Naive thymus-derived CD4-positive, alpha-beta T cell (primary cell): ENCODE results near the gene TEX264. TPM values are rescaled to one million over a fixed set of nuclear protein-coding genes. Genes with fewer than 3 reads are reported as not detected.

Source experiments
- ATAC-seq: fragments of 150-1000 bp; cut with Tn5 transposase; 2 replicates; pipeline ENCODE4 v1.10.0; 2021; ENCODE audit warnings: mild to moderate bottlenecking, moderate library complexity
- CTCF ChIA-PET: fragments of 350-600 bp; sonication (Branson Sonifier 250); formaldehyde crosslinking; loops from one replicate; lab custom pipeline; 2021; ENCODE audit warnings: antibody characterized with exemption; lab: Charles Lee
- POLR2A ChIA-PET: fragments of 350-600 bp; sonication (Branson Sonifier 250); formaldehyde crosslinking; loops from one replicate; lab custom pipeline; 2021; ENCODE audit warnings: antibody characterized with exemption, inconsistent platforms; lab: Charles Lee
- DNase-seq, 9 donors: peaks; one replicate each; pipeline versions ENCODE4 v3.0.0 to v3.0.0-alpha.2; 2020 to 2022; ENCODE audit warnings: mixed read lengths in 1 of 9
- H3K27ac ChIP-seq: one replicate; pipeline ENCODE4 v1.7.0; 2013; ENCODE audit warnings: mild to moderate bottlenecking, low read depth, low read length, moderate library complexity
- H3K27me3 ChIP-seq, 2 donors: one replicate each; pipeline ENCODE4 v1.7.0; 2013; ENCODE audit warnings: low read length in 2 of 2, mild to moderate bottlenecking in 2 of 2, moderate library complexity in 2 of 2; ENCODE audit not compliant: control insufficient read depth in 2 of 2, insufficient read depth in 2 of 2
- H3K36me3 ChIP-seq, 3 experiments: 1 replicate in 2 of 3; 2 replicates in 1 of 3; pipeline ENCODE4 v1.7.0; 2013; ENCODE audit warnings: low read length in 3 of 3, mild to moderate bottlenecking in 3 of 3, moderate library complexity in 1 of 3; ENCODE audit not compliant: insufficient read depth in 3 of 3, control insufficient read depth in 2 of 3
- H3K4me1 ChIP-seq, 2 donors: one replicate each; pipeline ENCODE4 v1.7.0; 2013; ENCODE audit warnings: low read length in 2 of 2, mild to moderate bottlenecking in 2 of 2, moderate library complexity in 1 of 2; ENCODE audit not compliant: control insufficient read depth in 2 of 2, insufficient read depth in 2 of 2
- H3K4me3 ChIP-seq: 2 replicates; pipeline ENCODE4 v1.7.0; 2013; ENCODE audit warnings: mild to moderate bottlenecking, low read length
- H3K9me3 ChIP-seq, 3 experiments: 1 replicate in 2 of 3; 2 replicates in 1 of 3; pipeline ENCODE4 v1.7.0; 2013; ENCODE audit warnings: low read length in 3 of 3; ENCODE audit not compliant: control insufficient read depth in 2 of 3
- H3K27ac Mint-ChIP-seq, 9 donors: one replicate each; pipeline ENCODE4 v1.8.0; 2020 to 2022; ENCODE audit warnings: mixed read lengths in 9 of 9, mild to moderate bottlenecking in 8 of 9, moderate library complexity in 5 of 9, inconsistent platforms in 2 of 9
- H3K27me3 Mint-ChIP-seq, 5 donors: one replicate each; pipeline ENCODE4 v1.8.0; 2021 to 2022; ENCODE audit warnings: mixed read lengths in 5 of 5, mild to moderate bottlenecking in 1 of 5
- H3K36me3 Mint-ChIP-seq, 5 donors: one replicate each; pipeline ENCODE4 v1.8.0; 2020 to 2022; ENCODE audit warnings: mixed read lengths in 5 of 5, mild to moderate bottlenecking in 3 of 5, inconsistent platforms in 1 of 5
- H3K4me1 Mint-ChIP-seq, 7 donors: one replicate each; pipeline ENCODE4 v1.8.0; 2020 to 2022; ENCODE audit warnings: mixed read lengths in 7 of 7, mild to moderate bottlenecking in 3 of 7, inconsistent platforms in 1 of 7
- H3K4me3 Mint-ChIP-seq, 10 donors: one replicate each; pipeline ENCODE4 v1.8.0; 2020 to 2022; ENCODE audit warnings: mild to moderate bottlenecking in 10 of 10, mixed read lengths in 10 of 10, moderate library complexity in 6 of 10, inconsistent platforms in 2 of 10
- H3K9me3 Mint-ChIP-seq, 11 donors: one replicate each; pipeline ENCODE4 v1.8.0; 2020 to 2022; ENCODE audit warnings: mixed read lengths in 11 of 11, mild to moderate bottlenecking in 4 of 11, inconsistent platforms in 1 of 11, moderate library complexity in 1 of 11
- intact Hi-C, 2 donors: fragments of 100-400 bp; cut with micrococcal nuclease; formaldehyde crosslinking; loops; one replicate each; pipeline ENCODE4 v1.15.1; 2023
- polyA plus RNA-seq, 2 donors: library from polyadenylated mRNA; unstranded; fragments of 300-500 nt; fragmentation: Illumina TruSeq; gene quantifications; one replicate each; pipeline ENCODE4 v1.2.3, GENCODE V29; 2021
- total RNA-seq, 6 experiments: library from RNA in 5 of 6; stranded (reverse) in 5 of 6; gene quantifications; 1 replicate in 5 of 6; 2 replicates in 1 of 6; pipeline ENCODE4 v1.2.3 and lab custom pipeline; 2021 to 2026

The TEX264 gene
- total and polyA plus RNA-seq, 7 experiments from 2014 or later: 34.4 to 115 (median 44.2) TPM

DNA sequence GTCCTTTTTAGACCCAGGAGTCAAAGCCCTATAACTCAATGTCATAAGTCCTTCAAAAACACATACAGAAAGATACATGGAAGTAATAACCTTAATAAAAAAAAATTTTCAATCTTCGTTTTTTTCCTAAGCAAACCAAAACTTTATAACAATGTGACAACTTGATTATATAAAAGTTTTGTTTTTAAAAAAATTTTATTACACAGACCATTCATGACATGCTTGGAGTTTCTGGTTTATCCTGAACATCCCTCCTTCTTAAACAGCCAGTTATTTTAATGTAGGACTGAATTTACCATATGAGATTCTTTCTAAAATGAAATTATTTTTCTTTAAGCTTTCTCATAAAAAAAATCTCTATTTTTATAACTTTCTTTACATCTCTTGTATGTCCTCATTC, 77.3 kb downstream of the TEX264 start:
- no peaks in the 10 kb centered on the region for H3K9me3 ChIP-seq
- H3K4me1 Mint-ChIP-seq: peaks cover 5 to 21% (median 13%) of the 10 kb centered on the region in 7 donors
- CTCF ChIA-PET: no interaction called here
- no peaks in the 10 kb centered on the region for H3K27me3 ChIP-seq
- POLR2A ChIA-PET: no interaction called here
- H3K4me3 ChIP-seq: no peak overlapping the region
- H3K4me1 ChIP-seq: no peaks in the 10 kb centered on the region
- H3K9me3 Mint-ChIP-seq: peaks cover 0 to 2% (median 0%) of the 10 kb centered on the region in 11 donors
- no peak overlapping the region for H3K4me3 Mint-ChIP-seq
- H3K27ac ChIP-seq: no peak overlapping the region
- ATAC-seq: no peak
- no peak for DNase-seq
- no peak overlapping the region for H3K27ac Mint-ChIP-seq
- no peaks in the 10 kb centered on the region for H3K36me3 ChIP-seq
- intact Hi-C loops: no loop called here
- H3K36me3 Mint-ChIP-seq: peaks cover 0 to 3% (median 0%) of the 10 kb centered on the region in 5 donors
- H3K27me3 Mint-ChIP-seq: peaks cover 0 to 3% (median 0%) of the 10 kb centered on the region in 5 donors

DNA sequence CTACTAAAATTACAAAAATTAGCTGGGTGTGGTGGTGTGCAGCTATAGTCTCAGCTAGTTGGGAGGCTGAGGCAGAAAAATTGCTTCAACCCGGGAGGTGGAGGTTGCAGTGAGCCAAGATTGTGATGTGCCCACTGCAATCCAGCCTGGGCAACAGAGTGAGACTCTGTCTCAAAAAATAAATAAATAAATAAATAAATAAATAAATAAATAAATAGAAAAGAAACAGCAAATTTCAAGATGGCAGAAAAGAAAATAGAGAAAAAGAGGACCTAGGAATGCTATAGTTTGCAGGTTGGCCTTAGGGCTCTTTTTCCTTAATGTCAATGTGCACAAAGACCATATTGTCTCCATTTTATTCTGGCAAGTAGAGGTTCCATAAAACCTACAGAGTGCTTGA, 79.8 kb downstream of the TEX264 start:
- Histone ChIP-seq H3K36me3 (no peaks in the 10 kb centered on the region), H3K9me3 (no peaks in the 10 kb centered on the region), H3K4me3 (no peak overlapping the region), H3K4me1 (no peaks in the 10 kb centered on the region), H3K27ac (no peak overlapping the region), H3K27me3 (no peaks in the 10 kb centered on the region)
- Mint-ChIP-seq H3K27ac (no peak overlapping the region), H3K27me3 (peaks cover 0 to 12% (median 0%) of the 10 kb centered on the region in 5 donors), H3K4me3 (no peak overlapping the region), H3K36me3 (peaks cover 0 to 3% (median 0%) of the 10 kb centered on the region in 5 donors), H3K4me1 (peaks cover 7 to 17% (median 12%) of the 10 kb centered on the region in 7 donors), H3K9me3 (peaks cover 0 to 9% (median 4%) of the 10 kb centered on the region in 11 donors)
- ChIA-PET CTCF (no interaction called here), POLR2A (no interaction called here)
- ATAC-seq (no peak), DNase-seq (no peak)
- intact Hi-C loops: no loop called here

DNA sequence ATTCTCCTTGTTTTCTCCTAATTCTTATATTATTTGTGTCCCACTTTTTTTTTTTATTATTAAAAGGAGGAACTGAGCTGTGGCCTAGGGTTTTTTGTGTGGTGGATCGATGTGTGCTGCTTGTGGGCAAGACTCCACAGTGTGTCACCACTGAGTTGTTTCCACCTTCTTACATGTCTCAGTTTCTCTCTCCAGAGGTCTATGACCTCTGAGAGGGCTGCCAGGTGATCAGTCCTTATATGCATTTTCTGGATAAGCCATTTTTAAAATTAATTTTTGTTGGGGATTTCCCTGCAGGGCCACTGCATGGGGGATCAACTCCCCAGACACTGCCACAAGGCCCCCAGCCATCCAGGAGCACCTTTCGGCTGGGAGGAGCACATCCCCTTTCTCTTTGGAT, 80.2 kb downstream of the TEX264 start:
- Mint-ChIP-seq H3K27ac (no peak overlapping the region), H3K36me3 (peaks cover 0 to 3% (median 0%) of the 10 kb centered on the region in 5 donors), H3K9me3 (peaks cover 0 to 13% (median 6%) of the 10 kb centered on the region in 11 donors), H3K4me1 (peaks cover 7 to 17% (median 12%) of the 10 kb centered on the region in 7 donors), H3K27me3 (peaks cover 0 to 14% (median 0%) of the 10 kb centered on the region in 5 donors), H3K4me3 (no peak overlapping the region)
- ATAC-seq: no peak
- ChIA-PET CTCF (no interaction called here), POLR2A (no interaction called here)
- Histone ChIP-seq H3K9me3 (no peaks in the 10 kb centered on the region), H3K4me3 (no peak overlapping the region), H3K27me3 (no peaks in the 10 kb centered on the region), H3K4me1 (no peaks in the 10 kb centered on the region), H3K36me3 (no peaks in the 10 kb centered on the region), H3K27ac (no peak overlapping the region)
- DNase-seq: no peak
- intact Hi-C loops: no loop called here

Other genes with a start within 250 kb of the TEX264 start
- 10 to 100 TPM; 21.6 to 40.6 (median 38.9) TPM for gene DCAF1, start 171.2 kb upstream of the TEX264 start, total RNA-seq
- 10 to 100 TPM; 12.0 to 19.9 TPM for gene DCAF1, start 171.2 kb upstream of the TEX264 start, polyA plus RNA-seq
- 10 to 100 TPM; 38.1 to 45.2 (median 40.1) TPM for gene RAD54L2, start 132.5 kb upstream of the TEX264 start, total RNA-seq
- 10 to 100 TPM; 11.2 to 16.6 TPM for gene RAD54L2, start 132.5 kb upstream of the TEX264 start, polyA plus RNA-seq
- 1 to 10 TPM; 1.3 to 5.1 (median 3.3) TPM for gene GRM2, start 35.8 kb downstream of the TEX264 start, total RNA-seq
- under 1 TPM in 1 of 2 donors, not detected in 1; 0.14 TPM for gene GRM2, start 35.8 kb downstream of the TEX264 start, polyA plus RNA-seq
- gene IQCF6, start 108.0 kb downstream of the TEX264 start, total RNA-seq: not detected
- gene IQCF6, start 108.0 kb downstream of the TEX264 start, polyA plus RNA-seq: not detected
- gene IQCF2, start 190.4 kb downstream of the TEX264 start, total RNA-seq: not detected
- gene IQCF2, start 190.4 kb downstream of the TEX264 start, polyA plus RNA-seq: not detected
- not detected for gene IQCF5, start 204.3 kb downstream of the TEX264 start, total RNA-seq
- not detected for gene IQCF5, start 204.3 kb downstream of the TEX264 start, polyA plus RNA-seq
- not detected for gene IQCF1, start 232.1 kb downstream of the TEX264 start, total RNA-seq
- gene IQCF1, start 232.1 kb downstream of the TEX264 start, polyA plus RNA-seq: not detected